HG03045 (cell line): Measurements from ENCODE around the gene TXNRD2.
"Not testable (repeated sequence)": the region's sequence is repeated elsewhere in the genome, so short reads cannot be mapped to it uniquely, and the experiment has no call there.

Experiments
- ATAC-seq: cut with Tn5 transposase; IDR thresholded peaks from one replicate; pipeline ENCODE4 v1.9.1; 2021; ENCODE audit warnings: mild to moderate bottlenecking, moderate library complexity; ENCODE audit not compliant: unreplicated experiment

The TXNRD2 gene

DNA sequence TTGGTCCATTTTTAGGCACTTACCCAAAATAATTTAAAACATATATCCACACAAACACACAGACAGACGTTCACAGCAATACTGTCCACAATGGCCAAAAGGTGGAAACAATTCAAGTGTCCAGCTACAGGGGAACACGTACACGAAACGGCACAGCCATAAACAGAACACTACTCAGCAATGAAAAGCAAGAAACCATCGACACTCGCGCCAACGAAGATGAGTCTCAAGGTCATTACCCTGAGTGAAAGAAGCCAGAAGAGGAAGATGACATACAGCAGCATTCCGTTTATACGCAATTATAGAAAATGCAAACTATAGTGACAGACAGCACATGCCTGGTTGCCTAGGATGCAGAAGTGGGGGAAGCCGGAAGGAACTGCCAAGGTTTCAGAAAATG, 13.4 kb downstream of the TXNRD2 start:
- no peak for ATAC-seq

DNA sequence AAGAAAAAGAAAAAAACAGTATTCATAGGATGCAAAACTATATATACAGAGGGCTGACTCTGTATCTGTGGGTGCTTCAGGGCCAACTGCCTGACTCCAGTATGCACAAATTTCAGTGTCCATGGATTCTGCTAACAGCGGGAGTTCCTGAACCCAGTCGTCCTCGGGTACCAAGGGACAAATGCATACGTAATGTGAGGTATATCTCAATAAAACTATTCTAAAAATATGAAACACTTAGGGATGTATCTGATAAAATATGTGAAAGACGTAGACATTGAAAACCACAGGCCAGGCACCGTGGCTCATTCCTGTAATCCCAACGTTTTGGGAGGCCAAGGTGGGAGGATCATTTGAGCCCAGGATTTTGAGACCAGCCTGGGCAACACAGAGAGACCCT, 13.9 kb downstream of the TXNRD2 start:
- no peak for ATAC-seq

DNA sequence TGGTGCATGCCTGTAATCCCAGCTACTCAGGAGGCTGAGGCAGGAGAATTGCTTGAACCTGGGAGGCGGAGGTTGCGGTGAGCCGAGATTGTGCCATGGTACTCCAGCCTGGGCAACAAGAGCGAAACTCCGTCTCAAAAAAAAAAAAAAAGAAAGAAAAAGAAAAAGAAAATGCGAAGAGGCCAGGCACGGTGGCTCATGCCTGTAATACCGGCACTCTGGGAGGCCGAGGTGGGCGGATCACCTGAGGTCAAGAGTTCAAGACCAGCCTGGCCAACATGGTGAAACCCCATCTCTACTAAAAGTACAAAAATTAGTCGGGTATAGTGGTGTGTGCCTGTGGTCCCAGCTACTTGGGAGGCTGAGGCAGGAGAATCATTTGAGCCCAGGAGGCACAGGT, 15.6 kb downstream of the TXNRD2 start:
- not testable (repeated sequence) for ATAC-seq

DNA sequence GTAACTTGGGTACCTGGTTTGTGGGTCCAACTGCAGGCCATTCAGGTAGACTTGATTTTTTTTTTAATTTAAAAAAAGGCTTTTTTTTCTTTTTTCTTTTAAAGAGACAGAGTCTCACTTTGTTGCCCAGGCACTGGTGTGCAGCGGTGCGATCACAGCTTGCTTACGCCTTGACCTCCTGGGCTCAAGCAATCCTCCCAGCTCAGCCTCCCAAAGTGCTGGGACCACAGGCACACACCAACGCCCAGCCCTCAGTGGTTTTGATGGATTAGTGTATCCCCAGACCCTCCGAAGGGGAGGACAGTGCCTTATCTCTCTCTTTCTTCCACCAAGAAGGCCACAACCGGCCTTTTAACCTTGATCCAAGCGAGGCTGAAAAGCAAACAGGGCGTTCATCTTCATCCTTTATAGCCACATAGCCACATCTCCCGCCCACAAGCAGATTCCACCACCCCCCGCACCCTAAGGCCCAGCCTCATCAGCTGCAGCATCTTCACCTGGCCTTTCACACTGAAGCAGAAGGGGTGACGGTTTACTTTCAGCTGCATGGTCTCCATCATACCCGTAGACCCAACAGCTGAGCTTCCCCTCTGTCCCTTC, 17.6 kb downstream of the TXNRD2 start:
- no peak for ATAC-seq

DNA sequence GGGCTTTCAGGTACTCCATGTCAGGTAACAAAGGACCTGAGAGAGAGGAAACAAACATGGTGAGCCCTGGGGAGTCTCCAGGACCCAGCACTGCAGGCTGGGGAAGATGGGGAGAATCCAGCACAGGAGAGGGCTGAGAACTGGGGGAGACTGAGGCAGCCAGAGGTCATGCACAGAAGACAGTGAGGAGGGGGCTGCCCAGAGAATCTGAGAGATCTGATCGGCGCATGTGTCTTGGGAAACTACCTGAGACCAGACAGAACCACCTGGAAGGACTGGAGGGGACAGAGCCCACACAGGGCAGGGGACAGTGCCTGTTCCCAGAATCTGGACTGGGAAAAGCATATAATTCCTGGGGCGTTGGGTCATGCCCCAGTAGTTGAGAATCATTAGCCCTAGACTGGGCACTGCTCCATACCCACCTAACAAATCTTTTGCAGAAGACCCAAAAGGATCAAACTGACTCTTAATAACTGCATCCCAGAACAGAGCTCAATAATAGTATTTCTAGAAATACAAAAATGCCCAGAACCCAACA, 20.0 kb downstream of the TXNRD2 start:
- no peak for ATAC-seq

DNA sequence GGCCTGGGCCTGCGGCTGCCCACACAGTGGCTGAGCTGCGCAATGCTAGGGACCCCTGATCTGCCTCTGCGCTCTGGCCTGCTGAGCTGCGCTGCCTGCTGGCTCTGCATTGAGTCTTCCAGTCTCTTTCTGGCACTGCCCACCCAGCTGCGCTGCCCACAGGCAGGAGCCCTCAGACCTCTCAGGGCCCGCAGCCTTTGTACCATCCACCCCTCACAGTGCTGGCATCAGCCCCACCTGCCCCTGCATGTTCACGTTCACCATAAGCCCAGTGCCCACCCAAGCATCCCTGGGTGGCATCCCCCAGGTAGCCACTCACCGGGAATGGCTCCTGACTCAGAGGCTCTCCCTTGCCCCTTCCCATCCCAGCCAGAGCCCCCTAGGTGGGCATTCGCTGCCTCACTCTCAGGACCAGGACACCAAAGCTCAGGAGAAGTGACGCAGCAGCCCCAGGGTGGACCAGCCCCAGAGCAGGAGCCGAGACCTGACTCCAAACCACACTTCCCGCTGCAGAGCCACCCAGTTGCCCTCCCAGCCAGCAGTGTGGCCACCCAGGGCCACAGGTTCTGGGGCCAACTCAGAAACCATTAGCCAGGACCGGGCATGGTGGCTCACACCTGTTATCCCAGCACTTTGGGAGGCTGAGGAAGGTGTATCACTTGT, 21.8 kb downstream of the TXNRD2 start:
- ATAC-seq, result no peak

DNA sequence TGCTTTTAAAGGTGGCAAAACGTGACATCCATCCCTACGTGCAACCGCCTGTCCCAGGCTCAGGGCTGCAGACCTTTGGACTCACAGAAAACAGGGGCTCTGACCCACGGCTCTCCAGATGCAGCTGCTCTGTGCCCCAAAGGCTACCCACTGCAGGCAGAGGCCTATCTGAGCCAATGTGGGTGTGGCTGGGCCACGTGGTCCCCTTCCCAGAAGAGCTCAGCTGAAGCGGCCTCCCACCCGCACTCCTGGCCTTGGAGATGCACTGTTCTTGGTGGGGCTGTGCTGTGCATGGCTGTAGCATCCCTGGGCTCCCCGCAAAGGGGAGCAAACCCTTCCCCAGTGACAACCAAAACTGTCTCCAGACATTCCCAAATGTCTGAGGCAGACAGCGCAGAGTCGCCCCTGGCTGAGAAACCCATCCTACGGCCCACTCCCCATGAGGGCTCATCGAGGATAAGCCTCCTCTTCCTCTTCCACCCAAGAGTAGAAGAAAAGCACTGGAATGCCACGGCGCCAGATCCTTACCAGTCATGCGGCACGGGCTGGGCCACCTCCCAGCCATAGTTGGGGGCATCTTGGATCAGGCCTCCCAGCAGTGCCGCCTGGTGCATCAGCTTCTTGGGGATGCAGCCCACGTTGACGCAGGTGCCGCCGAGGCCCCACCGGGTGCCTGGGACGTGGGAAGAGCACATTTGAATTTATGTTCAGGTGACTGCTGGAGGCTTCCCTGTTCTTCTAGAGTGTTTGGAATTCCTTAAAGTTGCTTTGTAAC, 23.1 kb downstream of the TXNRD2 start:
- ATAC-seq, result no peak

DNA sequence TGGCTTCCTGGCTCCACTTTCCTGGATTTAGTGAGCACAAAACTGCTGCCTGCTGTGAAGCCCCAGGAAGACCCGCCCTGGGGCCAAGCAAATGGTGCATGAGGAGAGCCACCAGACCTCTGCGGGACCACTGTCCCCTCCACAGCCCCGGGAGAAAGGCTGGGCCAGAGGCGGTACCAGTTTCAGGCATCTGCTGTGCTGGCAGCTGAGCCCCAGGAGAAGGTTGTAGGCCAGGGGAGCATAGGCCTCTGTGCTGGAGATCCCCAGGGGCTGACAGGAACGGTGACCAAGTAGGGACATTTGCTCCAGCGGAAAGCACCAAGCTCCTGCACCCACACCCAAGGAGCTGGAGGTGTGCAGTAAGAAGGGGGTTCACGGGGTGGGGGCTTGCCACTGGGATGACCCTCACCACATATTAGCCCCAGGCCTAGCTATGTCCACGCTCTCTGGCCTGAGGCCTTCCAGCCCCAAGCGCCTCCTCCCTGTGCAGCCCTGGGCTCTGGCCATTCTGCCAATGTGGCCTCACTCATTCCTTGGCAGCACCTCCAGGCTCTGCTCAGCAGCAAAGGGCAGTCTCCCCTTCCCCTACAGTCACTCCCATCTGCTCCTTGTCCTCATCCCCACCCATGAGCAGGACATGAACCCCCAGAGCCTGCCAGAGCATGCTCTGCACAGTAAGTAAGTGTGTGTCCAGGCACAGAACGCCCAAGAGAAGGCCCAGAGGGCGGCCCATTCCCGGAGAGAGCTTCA, 24.1 kb downstream of the TXNRD2 start:
- ATAC-seq, result no peak

DNA sequence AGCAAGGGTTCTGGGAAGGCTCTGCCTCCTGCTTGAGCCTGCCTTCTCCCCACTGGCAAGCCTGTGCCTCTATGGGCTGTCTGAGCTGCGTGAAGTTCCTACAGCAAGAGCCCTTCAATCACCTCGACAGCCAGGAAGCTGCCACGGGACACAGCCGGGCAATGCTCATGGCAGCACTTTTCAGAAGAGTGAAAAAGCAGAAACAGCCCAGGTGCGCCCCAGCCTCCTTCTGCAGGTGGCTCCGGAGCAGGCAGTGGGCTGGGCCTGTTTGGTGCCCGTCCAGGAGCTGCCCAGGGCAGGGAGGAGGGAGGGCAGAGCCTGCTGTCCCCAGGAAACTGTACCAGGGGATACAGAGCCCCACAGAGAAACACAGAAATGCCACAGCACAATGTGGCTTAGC, 24.7 kb downstream of the TXNRD2 start:
- ATAC-seq, result no peak

DNA sequence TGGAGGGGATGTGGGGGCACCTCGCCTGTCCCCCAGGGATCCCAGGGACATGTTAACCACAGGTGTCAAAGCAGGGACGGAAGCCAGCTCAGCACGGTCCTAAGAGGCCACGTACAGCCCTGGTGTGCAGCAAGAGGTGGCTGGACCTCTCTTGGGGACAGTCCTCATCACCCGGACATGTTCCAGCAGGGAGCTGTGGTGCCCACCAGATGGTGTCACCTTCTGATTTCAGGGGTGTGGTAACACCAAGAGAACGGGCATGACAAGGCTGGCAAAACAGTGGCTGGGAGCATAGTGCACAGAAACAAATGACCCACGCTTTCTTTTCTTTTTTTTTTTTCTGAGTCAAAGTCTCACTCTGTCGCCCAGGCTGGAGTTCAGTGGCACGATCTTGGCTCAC, 25.6 kb downstream of the TXNRD2 start:
- ATAC-seq, result no peak

DNA sequence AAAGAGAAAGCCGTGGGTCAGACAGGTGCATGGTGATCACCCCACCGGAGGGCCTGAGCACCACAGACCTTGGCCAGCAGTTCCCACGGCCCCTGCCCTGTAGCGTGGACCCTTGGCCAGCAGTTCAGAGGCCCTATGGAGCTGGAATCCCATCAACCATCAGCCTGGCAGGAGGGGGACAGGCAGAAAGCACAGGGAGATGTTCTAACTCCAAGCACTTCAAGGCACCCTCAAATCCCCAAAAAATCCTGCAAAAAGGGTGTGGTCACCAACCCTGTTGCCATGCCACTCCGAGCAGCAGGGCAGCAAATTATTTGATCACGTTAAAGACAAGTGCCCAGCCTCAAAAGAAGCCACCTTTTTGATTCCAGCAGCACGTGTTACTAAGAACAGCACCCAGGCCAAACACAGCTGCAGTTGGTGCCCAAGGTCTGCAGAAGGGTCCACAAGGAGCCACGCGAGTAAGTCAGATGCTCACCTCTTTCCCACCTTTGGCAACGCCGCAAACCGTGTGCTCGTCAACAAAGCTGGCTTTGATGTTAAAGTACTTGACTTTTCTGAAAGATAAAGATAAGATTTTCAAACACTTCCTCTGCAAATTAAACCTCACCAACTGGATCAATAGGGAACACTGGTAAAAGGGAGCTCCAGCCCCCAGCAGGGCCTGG, 26.2 kb downstream of the TXNRD2 start:
- ATAC-seq, result no peak

DNA sequence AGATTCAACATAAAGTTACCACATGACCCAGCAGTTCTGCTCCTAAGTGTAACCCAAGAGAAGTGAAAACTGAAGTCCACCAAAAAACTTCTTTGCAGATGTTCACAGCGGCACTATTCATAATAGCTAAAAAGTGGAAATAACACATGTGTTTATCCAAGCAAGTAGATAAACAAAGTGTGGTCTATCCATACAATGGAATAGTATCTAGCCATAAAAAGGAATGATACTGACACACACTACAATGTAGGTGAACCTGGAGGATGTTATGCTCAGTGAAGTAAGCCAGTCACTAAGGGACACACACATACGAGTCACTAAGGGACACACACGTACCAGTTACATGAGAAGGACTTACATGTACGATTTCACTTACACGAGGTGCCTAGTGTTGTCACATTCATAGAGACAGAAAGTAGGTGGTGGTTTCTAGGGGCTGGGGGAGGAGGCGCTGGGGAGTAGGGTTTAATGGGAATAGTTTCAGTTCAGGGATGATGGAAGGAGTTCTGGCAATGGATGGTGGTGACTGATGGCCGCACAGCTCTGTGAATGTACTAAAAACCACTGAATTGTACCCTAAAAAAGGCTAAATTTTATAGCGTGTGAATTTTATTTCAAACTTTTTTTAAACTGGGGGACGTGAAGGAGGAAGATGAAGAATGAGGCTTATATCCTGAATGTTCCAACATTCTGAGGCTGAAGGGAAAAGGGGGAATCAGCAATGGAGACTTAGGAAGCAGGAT, 27.2 kb downstream of the TXNRD2 start:
- ATAC-seq, result no peak

DNA sequence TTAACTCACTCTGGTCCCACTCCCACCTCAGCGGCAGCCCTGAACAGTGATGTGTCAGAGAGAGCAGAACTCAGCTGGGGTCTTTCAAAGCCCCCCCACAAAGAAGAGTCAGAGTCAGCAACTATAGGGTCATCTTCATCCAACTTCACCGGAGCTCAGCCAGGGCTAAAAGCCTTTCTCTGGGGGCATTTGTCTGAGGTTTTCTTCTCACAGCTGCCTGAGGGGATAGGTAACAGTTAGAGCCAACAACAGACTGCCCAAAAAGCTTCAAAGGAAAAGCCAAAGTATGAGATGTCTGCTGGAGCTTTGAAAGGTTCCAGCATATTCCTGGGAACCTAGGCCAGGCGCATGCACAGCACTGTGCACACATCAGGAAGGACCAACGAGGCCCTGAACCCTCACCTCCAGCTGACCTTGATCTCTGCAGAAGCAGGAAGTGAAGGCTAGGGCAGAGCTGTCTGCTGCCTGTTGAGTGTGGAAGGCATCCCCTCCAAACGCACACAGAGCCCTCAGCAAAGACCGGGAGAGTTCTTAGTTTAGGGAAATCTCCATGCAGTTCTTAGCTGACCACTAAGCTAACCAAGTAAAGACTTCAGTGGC, 28.2 kb downstream of the TXNRD2 start:
- no peak for ATAC-seq

DNA sequence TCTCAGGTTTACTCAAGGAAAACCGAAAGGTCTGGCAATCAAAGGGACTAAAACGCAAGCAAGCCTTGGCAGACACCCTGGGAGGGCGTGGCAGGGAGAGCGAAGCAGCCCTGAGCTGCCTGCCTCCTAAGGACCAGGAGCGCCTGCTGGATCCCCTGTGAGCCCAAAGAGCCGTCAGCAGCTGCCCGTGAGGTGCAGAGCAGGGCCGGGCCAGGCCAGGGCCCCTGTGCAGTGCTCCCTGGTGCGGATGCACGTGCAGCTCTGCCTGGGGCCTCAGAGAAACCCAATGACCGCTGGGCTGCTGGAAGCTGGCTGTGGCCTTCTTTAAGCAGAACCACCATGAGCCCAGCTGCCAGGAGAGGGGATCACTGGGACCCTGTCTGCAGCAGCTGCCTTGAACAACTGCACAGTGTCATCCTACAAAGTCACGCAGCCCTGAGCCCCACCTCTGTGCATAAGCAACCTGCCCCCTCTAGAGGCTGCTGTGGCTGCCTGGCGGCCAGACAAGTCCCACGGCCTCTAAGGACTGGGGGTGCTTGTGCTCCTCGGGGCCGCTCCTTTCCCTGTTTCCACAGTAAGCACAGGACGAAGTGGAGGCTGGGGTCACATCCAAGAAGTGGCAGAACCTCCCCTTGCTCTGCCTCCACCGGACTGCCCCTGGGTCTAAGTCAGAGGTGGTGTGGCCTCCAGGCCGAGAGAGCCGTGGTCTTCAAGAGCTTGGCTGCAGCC, 29.2 kb downstream of the TXNRD2 start:
- ATAC-seq, result no peak

DNA sequence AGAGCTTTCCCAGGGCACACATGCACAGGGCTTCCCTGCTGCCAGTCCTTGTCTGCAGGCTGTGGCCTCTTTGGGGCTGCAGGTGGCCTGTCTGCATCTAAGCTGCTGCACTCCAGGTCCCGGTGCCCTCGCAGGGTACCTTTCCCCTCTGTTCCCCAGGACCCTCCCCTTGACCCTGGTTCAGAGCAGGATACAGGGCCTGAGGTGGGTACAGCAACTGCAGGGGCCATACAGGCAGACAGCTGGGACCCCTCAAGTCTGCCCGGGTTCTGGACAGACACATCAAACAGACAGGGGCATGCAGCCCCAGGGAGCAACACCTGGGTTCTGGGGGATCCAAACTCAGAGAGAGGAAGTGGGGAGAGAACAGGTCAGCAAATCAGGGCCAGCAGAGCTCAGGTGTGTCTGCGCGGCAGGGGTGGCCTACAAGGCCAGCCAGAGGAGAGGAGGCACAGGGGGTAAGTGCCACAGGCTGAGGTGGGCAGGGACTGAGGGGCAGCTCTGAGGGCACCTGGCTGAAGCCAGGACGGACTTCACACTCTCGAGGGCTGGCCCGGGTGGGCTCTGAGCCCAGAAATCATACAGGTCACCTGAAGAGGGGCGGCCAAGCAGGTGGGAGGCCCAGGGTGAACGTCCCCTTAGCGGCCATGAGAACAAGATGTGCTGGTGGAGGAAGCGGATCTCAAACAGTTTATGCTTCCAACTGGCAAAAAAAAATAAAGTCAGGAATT, 29.9 kb downstream of the TXNRD2 start:
- no peak for ATAC-seq

DNA sequence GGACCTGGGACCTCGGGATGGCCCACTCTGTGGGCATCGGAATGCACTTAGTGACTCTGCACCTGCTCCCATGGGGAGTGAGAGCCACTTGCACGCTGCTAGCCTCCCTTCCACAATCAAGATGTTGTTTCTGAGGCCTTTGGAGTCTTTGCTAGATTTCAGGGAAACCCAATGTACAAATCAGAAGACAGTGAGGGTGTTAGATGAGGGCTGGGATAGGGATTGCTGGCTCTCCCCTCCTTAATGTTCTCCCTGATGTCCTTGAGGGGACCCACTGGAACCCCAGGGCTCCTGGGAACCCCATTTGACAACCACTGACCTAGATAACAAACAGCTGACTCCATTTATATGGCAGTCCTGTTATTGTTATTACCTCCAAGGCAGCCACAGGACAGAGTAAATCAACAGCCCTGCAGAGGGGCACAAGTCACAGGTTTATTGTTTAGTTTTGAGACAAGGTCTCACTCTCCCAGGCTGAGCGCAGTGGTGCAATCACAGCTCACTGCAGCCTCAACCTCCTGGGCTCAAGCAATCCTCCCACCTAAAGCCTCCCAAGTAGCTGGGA, 31.4 kb downstream of the TXNRD2 start:
- no peak for ATAC-seq

DNA sequence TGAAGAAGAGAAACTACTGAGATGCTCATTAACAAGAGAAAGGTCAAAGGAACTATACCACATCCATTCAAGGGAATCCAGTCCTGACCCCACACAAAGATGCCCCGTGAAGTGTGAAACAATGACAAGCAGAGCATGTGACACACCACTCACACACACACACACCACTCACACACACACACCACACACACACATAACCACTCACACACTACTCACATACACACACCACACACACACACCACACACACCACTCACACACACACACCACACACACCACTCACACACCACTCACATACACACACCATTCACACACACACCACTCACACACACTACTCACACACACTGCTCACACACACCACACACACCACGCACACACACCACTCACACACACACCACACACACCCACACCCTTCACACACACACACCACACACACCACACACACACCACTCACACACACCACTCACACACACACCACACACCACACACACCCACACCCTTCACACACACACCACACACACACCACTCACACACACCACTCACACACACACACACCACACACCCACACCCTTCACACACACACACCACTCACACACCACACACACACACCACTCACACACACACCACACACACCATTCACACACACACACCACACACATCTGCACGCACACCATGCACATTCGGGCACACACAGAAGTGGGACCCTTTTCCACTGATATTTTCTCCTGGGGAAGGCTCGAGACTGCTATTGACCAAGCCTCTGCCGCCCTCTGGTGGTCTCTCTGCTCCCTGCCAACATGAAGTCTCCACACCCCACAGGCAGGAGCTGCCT, 32.1 kb downstream of the TXNRD2 start:
- no peak for ATAC-seq
